IMR-90 (cell line): ENCODE measurements around the gene BRIP1. TPM values are rescaled to one million over a fixed set of nuclear protein-coding genes. Genes with fewer than 3 reads are reported as not detected.

Experiments used
- ATAC-seq: fragments of 200-7000 bp; cut with Tn5 transposase; 2 replicates; pipeline ENCODE4 v1.9.1; 2020; ENCODE audit warnings: low read depth, mild to moderate bottlenecking, moderate library complexity
- BruUV-seq: library from RNA; stranded (reverse); fragments of 400-500 nt; replicated peaks from 2 replicates; lab custom pipeline; 2021; lab: Mats Ljungman, UMichigan
- CTCF ChIA-PET: fragments of 300-600 bp; formaldehyde crosslinking; extraction: SDS; loops from one replicate; lab custom pipeline; 2021; ENCODE audit warnings: antibody characterized with exemption; lab: Yijun Ruan, JAX
- POLR2A ChIA-PET: fragments of 300-600 bp; sonication (Branson Sonifier 250); formaldehyde crosslinking; loops from one replicate; lab custom pipeline; 2022; ENCODE audit warnings: antibody characterized with exemption; ENCODE audit not compliant: unreplicated experiment; lab: Charles Lee
- DNase-seq: peaks from one replicate; pipeline ENCODE4 v3.0.0; 2013
- H2AFZ ChIP-seq: replicated peaks from 2 replicates; pipeline ENCODE3; 2013; ENCODE audit warnings: low read length, mild to moderate bottlenecking; ENCODE audit not compliant: poor library complexity
- H2AK5ac ChIP-seq: 2 replicates; pipeline ENCODE4 v1.6.1; 2013; ENCODE audit warnings: low read depth, low read length, inconsistent platforms
- H2AK9ac ChIP-seq: replicated peaks from 2 replicates; pipeline ENCODE3; 2013; ENCODE audit warnings: mild to moderate bottlenecking, low read depth, low read length, moderate library complexity; ENCODE audit not compliant: poor library complexity
- H2BK120ac ChIP-seq: 2 replicates; pipeline ENCODE4 v1.6.1; 2013; ENCODE audit warnings: low read depth, low read length, inconsistent platforms
- H2BK15ac ChIP-seq: 3 replicates; pipeline ENCODE4 v1.6.1; 2013; ENCODE audit warnings: low read depth, low read length, inconsistent platforms
- H2BK20ac ChIP-seq: 2 replicates; pipeline ENCODE4 v1.6.1; 2013; ENCODE audit warnings: low read depth, mild to moderate bottlenecking, inconsistent platforms, low read length, moderate library complexity
- H2BK5ac ChIP-seq: 2 replicates; pipeline ENCODE4 v1.6.1; 2013; ENCODE audit warnings: mild to moderate bottlenecking, low read depth, low read length, inconsistent platforms; ENCODE audit not compliant: poor library complexity, severe bottlenecking
- H3K14ac ChIP-seq: replicated peaks from 2 replicates; pipeline ENCODE4 v1.6.1; 2013; ENCODE audit warnings: low read depth, low read length, inconsistent platforms
- H3K18ac ChIP-seq: 2 replicates; pipeline ENCODE4 v1.6.1; 2013; ENCODE audit warnings: low read depth, low read length, control low read depth
- H3K23ac ChIP-seq: 2 replicates; pipeline ENCODE4 v1.6.1; 2013; ENCODE audit warnings: low read depth, low read length, inconsistent platforms
- H3K27ac ChIP-seq: 2 replicates; pipeline ENCODE4 v1.5.1; 2013; ENCODE audit warnings: mild to moderate bottlenecking, control low read depth, low read length; ENCODE audit not compliant: insufficient read depth
- H3K27me3 ChIP-seq: 2 replicates; pipeline ENCODE4 v1.6.1; 2013; ENCODE audit warnings: low read length; ENCODE audit not compliant: control insufficient read depth, insufficient read depth
- H3K36me3 ChIP-seq: 2 replicates; pipeline ENCODE4 v1.6.1; 2013; ENCODE audit warnings: low read length, mixed read lengths; ENCODE audit not compliant: control insufficient read depth, insufficient read depth
- H3K4ac ChIP-seq: 2 replicates; pipeline ENCODE4 v1.6.1; 2013; ENCODE audit warnings: low read depth, low read length, inconsistent platforms
- H3K4me1 ChIP-seq: 2 replicates; pipeline ENCODE4 v1.6.1; 2013; ENCODE audit warnings: low read length, mixed read lengths; ENCODE audit not compliant: control insufficient read depth, insufficient read depth
- H3K4me2 ChIP-seq: 2 replicates; pipeline ENCODE4 v1.6.1; 2013; ENCODE audit warnings: low read depth, mild to moderate bottlenecking, control low read depth, low read length, moderate library complexity
- H3K4me3 ChIP-seq: 2 replicates; pipeline ENCODE4 v1.5.1; 2013; ENCODE audit warnings: low read depth, mild to moderate bottlenecking, control low read depth, low read length, moderate library complexity; ENCODE audit not compliant: insufficient read depth
- H3K56ac ChIP-seq: 2 replicates; pipeline ENCODE4 v1.6.1; 2013; ENCODE audit warnings: low read length, inconsistent platforms; ENCODE audit not compliant: insufficient read depth; ENCODE audit errors: extremely low read depth
- H3K79me1 ChIP-seq, 2 experiments: 2 replicates each; pipeline ENCODE4 v1.6.1; 2013; ENCODE audit warnings: low read length in 2 of 2, inconsistent platforms in 1 of 2, low read depth in 1 of 2
- H3K9ac ChIP-seq: 2 replicates; pipeline ENCODE4 v1.6.1; 2013; ENCODE audit warnings: low read depth, low read length, control low read depth
- H3K9me1 ChIP-seq: 2 replicates; pipeline ENCODE4 v1.6.1; 2013; ENCODE audit warnings: low read length, inconsistent platforms; ENCODE audit not compliant: insufficient read depth
- H3K9me3 ChIP-seq: 2 replicates; pipeline ENCODE4 v1.6.1; 2013; ENCODE audit warnings: low read length; ENCODE audit not compliant: control insufficient read depth, insufficient read depth
- H4K20me1 ChIP-seq: 2 replicates; pipeline ENCODE4 v1.6.1; 2013; ENCODE audit warnings: low read length, inconsistent platforms; ENCODE audit not compliant: insufficient read depth
- H4K5ac ChIP-seq: 2 replicates; pipeline ENCODE4 v1.6.1; 2013; ENCODE audit warnings: mild to moderate bottlenecking, low read depth, low read length, control low read depth
- H4K8ac ChIP-seq, 2 experiments: 2 replicates each; pipeline ENCODE4 v1.6.1; 2013; ENCODE audit warnings: low read depth in 2 of 2, low read length in 2 of 2, control low read depth in 1 of 2, inconsistent platforms in 1 of 2
- H4K91ac ChIP-seq: 2 replicates; pipeline ENCODE4 v1.6.1; 2013; ENCODE audit warnings: low read depth, low read length, inconsistent platforms; ENCODE audit not compliant: insufficient read depth
- BHLHE40 ChIP-seq: fragments of 150-350 bp; IDR thresholded peaks from 2 replicates; pipeline ENCODE4 v1.6.1; 2016; ENCODE audit warnings: mild to moderate bottlenecking, low read depth, low read length
- ELK1 ChIP-seq: fragments of 150-350 bp; IDR thresholded peaks from 2 replicates; pipeline ENCODE4 v1.6.1; 2016; ENCODE audit warnings: low read depth, mild to moderate bottlenecking, low read length, moderate library complexity, borderline replicate concordance
- MAFK ChIP-seq: IDR thresholded peaks from 2 replicates; pipeline ENCODE4 v1.6.1; 2012; ENCODE audit warnings: low read depth, low read length, improper control_type of control experiment
- MXI1 ChIP-seq: IDR thresholded peaks from 2 replicates; pipeline ENCODE4 v1.6.1; 2012; ENCODE audit warnings: low read depth, mild to moderate bottlenecking, low read length, moderate library complexity, borderline replicate concordance
- RCOR1 ChIP-seq: IDR thresholded peaks from 2 replicates; pipeline ENCODE4 v1.6.1; 2012; ENCODE audit warnings: mild to moderate bottlenecking, low read length, improper control_type of control experiment; ENCODE audit not compliant: insufficient replicate concordance
- RFX5 ChIP-seq: IDR thresholded peaks from 2 replicates; pipeline ENCODE4 v1.8.0; 2012; ENCODE audit warnings: low read depth, mild to moderate bottlenecking, low read length, moderate library complexity
- WGBS, 2 experiments: methylation state at CpG; one replicate each; pipeline versions ENCODE4 v1.1.5 to v1.1.7; 2013; ENCODE audit warnings: missing lambda C conversion rate in 2 of 2; ENCODE audit not compliant: insufficient read length in 1 of 2; ENCODE audit errors: extremely low coverage in 2 of 2; 5-methylcytosine and 5-hydroxymethylcytosine counted together
- dilution Hi-C: fragments of 300-500 bp; cut with HindIII; formaldehyde crosslinking; loops from one replicate; pipeline ENCODE4 v1.14.3; 2018; ENCODE audit warnings: low sequenced_read_pairs; ENCODE audit not compliant: unreplicated experiment
- in situ Hi-C: fragments of 300-500 bp; cut with MboI; formaldehyde crosslinking; loops from 3 replicates; pipeline ENCODE4 v1.14.3; 2019; ENCODE audit warnings: low sequenced_read_pairs, inconsistent platforms, mixed read lengths
- intact Hi-C: fragments of 100-400 bp; cut with micrococcal nuclease; formaldehyde crosslinking; loops from 2 replicates; pipeline ENCODE4 v1.10.0; 2022
- polyA plus RNA-seq, 3 experiments: library from polyadenylated mRNA; depleted of rRNA; stranded (reverse); fragments of >200 nt; gene quantifications; 2 replicates each; pipeline ENCODE4 v1.2.3, GENCODE V29; 2012; ENCODE audit warnings: low replicate concordance in 1 of 3
- total RNA-seq: library from RNA; depleted of rRNA; stranded (reverse); fragments of >200 nt; gene quantifications from 2 replicates; pipeline ENCODE4 v1.2.3, GENCODE V29; 2012

Gene BRIP1
- total and polyA plus RNA-seq, 2 of the 4 experiments (the other 2 are of a cell fraction), result 6.1 to 19.7 TPM

GRCh38 chr17:61662186-61662585 lies 201.1 kb downstream of the BRIP1 start:
- Histone ChIP-seq H3K4ac (no peak overlapping the region), H3K56ac (no peak overlapping the region), H3K18ac (no peak overlapping the region), H4K91ac (no peak overlapping the region), H2BK5ac (no peak overlapping the region), H3K79me1 (no peaks in the 10 kb centered on the region), H3K4me3 (no peak overlapping the region), H2AK9ac (no peak overlapping the region), H2AFZ (no peak overlapping the region), H4K20me1 (no peaks in the 10 kb centered on the region), H3K36me3 (no peaks in the 10 kb centered on the region), H3K9me1 (no peaks in the 10 kb centered on the region), H3K14ac (no peak overlapping the region), H2BK120ac (no peak overlapping the region), H3K9me3 (no peaks in the 10 kb centered on the region), H2BK15ac (no peak overlapping the region), H3K4me1 (no peaks in the 10 kb centered on the region), H3K4me2 (no peak overlapping the region), H2BK20ac (no peak overlapping the region), H4K8ac (no peak overlapping the region), H2AK5ac (no peak overlapping the region), H3K27me3 (no peaks in the 10 kb centered on the region), H4K5ac (no peak overlapping the region), H3K27ac (no peak overlapping the region), H3K9ac (no peak overlapping the region), H3K23ac (no peak overlapping the region)
- 100% methylated on average over 1 of the region's 5 CpGs; no CpG with 5 or more reads in 1 of the 2 experiments for WGBS, 2 experiments
- no TSS peak for BruUV-seq
- intact Hi-C loops (no loop called here), dilution Hi-C loops (no loop called here), in situ Hi-C loops (no loop called here)
- POLR2A ChIA-PET, result no interaction called here
- TF ChIP-seq BHLHE40, result no peak
- TF ChIP-seq RFX5, result no peak
- no peak for TF ChIP-seq MAFK
- TF ChIP-seq MXI1, result no peak
- TF ChIP-seq RCOR1, result no peak
- TF ChIP-seq ELK1, result no peak
- no peak for ATAC-seq
- CTCF ChIA-PET, result no interaction called here
- no peak for DNase-seq
